A673 (cell line): ENCODE measurements around the gene PAK5.

Experiments
- CTCF ChIP-seq: fragments of 300-800, 200-600 bp; sonication (generic); conservative IDR thresholded peaks from 2 replicates; pipeline ENCODE4 v1.5.1; 2017; ENCODE audit warnings: low read depth, mild to moderate bottlenecking, antibody characterized with exemption, low read length, moderate library complexity, mixed read lengths
- EZH2 ChIP-seq: fragments of 200-600 bp; sonication (generic); IDR thresholded peaks from 2 replicates; pipeline ENCODE4 v1.6.1; 2017; ENCODE audit warnings: borderline replicate concordance, low read depth, mild to moderate bottlenecking, mixed read lengths, antibody characterized with exemption, low read length; ENCODE audit not compliant: poor library complexity, severe bottlenecking

- TF ChIP-seq CTCF: no peak
- no peak for TF ChIP-seq EZH2
Observed at GRCh38 chr20:9583151-9583550, 255.7 kb downstream of the PAK5 start.
